Stimulated activated CD4-positive, alpha-beta T cell treated with anti-CD3 and anti-CD28 coated beads, Interleukin-12 subunit alpha, Interleukin-12 subunit beta, amount 100 ng/mL, for 4 hours (primary cell): ENCODE data around the gene PTK7.
"Not testable (repeated sequence)": the region's sequence is repeated elsewhere in the genome, so short reads cannot be mapped to it uniquely, and the experiment has no call there.

Experiments
- DNase-seq: peaks from one replicate; pipeline ENCODE4 v3.0.0-alpha.2; 2020

PTK7 gene

DNA sequence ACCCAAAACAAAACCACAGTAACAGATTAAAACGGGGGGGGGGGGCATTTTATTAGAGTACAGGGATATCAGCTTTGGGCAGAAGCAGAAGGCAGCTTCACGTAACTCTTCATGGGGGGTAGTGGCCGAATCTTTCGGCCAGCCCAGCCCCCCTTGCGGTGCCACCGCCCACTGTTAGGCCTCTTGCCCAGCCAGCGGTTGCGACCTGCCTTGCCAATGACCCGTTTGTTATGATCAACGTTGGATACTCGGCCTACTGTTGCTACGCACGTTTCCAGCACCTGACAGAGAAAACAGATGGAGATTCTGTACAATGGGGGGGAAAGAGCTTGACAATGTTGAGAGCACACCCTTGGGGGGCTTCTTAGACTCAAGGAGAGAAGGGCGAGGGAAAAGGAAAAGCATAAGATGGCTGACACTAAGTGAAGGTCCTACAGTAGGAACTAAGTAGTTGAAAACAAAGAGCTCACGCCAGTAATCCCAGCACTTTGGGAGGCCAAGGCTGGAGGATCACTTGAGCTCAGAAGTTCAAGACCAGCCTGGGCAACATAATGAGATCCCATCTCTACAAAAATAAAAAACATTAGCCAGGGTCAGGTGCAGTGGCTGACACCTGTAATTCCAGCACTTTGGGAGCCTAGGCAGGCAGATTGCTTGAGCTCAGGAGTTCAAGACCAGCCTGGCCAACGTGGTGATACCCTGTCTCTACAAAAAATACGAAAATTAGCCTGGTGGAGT, 21.7 kb upstream of the PTK7 start:
- no peak for DNase-seq

DNA sequence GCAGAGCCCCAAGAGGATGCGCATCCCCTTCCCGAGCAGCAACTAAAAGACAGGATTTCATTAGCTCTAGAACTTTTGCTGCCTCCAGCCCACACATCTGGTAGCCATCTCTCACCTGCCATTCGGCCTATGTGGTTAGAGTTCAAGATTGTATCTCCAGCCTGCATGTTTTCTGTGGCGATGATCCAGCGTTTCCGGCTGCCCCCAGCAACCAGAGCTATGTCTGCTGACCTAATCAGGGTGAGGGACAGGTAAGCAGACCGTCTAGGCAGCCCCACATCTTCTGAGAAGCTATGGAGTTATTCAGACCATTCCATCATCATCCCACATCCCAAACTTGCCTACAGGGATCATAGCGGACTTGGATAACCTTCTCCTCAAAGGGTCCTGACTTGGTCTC, 20.1 kb upstream of the PTK7 start:
- DNase-seq: no peak

DNA sequence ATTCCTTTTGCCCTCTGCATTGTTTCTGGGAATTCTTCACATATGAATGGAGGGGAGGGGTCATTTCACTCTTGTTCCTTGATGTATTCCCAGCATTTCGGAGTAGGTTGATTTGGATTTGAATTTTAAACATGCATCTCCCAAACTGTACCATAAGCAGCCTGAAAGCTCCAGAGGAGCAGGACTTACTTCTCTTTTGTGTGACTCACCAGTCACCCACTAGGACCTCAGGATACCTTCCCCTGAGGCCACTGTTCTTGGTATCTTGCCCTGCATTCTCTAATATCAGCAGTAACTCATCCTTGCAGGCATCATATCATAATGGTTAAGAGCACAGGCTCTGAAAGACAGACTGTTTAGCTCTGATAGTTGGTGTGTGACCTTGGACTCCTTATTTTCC, 17.6 kb upstream of the PTK7 start:
- no peak for DNase-seq

DNA sequence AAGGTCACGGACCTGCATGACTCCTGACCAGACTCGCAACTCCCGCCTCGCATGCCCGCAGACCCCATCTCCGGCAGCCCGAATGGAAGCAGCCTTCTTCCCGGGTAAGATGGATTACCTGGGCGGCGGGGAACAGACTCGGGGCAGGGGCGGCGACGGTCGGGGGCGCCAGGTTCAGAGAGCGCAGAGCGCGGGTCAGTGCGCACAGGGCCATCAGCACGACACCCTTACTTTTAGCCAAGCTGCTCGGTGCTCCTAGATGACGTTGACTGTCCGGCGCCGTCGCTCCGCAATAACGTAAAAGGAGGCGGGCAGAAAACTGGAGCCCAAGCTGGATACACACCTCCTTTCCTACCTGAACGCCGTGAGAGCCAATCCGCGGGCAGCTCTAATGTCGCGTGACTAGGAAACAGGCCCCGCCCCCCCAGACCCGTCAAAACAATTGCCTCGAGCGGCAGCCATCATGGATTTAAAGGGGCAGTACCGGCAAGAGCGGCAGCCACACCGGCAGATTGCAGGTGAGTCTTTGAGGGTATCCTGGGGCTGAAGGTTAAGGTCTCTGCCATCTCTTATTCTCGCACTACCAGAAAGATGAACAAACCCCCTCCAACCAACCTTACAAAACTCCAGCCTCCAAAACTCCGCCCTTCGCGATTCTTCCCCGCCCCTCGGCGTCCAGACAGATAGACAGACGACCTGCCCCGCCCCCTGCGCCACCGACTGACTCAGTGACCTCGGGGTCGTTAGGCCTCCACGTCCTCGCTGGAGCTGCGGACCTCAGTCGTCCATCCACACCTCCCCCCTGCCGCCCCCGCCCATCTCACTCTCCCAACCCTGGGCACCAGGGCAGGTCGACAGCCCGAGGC, 16.7 kb upstream of the PTK7 start, which contains the start of the genes KLC4 and MRPL2:
Gene KLC4, plus strand, starts transcription at position 464 of the 866 bp plus-strand sequence. CDS start 1,705 bp downstream, outside the sequence.
Gene MRPL2, minus strand, starts transcription at position 267 of the 866 bp plus-strand sequence. Its CDS starts 53 bp downstream, at position 214.
- DNase-seq: peak; percentile 96

DNA sequence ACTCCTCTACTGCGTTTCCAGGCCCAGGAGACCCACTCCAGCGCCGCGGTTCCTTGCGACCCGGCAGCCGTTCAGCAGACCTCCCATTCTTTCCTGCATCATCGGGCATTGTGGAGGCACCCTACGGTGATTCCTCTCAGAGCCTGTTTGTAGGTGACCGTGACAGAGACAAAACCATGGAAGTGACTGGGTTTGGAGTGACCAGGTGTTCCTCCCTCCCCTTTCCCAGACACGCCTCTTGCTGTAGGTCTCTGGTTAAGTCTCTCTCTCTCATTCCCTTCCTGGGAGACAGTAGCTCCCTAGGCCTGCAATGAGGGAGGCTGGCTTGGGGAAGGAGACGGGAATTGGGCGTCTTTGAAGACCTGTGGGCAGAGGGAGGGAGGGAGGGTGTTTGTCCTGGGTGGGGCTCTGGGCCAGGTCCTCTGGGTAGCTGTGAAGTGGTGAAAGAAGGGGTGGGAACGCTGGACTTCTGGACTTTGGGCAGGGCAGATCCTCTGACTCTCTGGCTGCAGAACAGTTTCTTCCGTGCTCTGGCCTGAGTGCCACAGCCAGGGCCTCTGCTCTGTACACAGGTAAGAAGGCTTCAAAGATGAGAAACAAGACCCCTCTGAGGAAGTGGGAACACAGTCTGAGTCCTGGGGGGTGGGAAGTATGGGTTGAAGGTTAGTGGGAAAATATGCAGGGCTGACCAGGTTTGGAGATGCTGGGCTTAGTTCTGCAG, 15.9 kb upstream of the PTK7 start:
- DNase-seq: no peak

DNA sequence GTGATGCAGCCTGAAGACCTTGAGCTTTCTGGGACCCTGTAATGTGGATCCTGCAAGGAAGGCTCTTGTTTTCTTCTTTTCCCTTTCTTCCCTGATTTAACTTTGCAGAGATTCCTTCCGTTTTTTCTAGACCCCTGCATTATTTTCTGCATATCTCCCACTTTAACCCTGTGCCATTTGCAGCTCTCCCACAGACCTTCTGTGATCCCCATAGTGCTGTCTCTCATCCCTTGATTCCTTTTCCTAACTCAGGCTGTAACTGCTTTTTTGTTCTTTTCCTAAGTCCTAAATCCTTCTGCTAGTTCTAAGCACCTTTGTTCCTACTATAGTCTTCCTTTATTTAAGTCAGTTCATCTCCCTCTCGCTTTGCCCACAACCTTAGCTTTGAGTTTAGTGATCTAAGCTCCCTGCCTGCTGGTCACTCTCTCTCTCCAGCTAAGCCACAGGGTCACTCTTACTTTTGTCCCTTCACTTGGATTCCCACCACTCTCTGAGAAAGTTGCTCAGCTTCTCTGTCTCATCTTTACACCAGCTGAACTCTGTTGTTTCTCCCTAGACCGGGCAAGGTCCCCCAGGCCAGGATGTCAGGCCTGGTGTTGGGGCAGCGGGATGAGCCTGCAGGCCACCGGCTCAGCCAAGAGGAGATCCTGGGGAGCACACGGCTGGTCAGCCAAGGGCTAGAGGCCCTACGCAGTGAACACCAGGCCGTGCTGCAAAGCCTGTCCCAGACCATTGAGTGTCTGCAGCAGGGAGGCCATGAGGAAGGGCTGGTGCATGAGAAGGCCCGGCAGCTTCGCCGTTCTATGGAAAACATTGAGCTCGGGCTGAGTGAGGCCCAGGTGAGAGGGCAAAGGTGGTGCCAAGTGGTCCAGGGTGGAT, 15.1 kb upstream of the PTK7 start:
- DNase-seq: no peak

DNA sequence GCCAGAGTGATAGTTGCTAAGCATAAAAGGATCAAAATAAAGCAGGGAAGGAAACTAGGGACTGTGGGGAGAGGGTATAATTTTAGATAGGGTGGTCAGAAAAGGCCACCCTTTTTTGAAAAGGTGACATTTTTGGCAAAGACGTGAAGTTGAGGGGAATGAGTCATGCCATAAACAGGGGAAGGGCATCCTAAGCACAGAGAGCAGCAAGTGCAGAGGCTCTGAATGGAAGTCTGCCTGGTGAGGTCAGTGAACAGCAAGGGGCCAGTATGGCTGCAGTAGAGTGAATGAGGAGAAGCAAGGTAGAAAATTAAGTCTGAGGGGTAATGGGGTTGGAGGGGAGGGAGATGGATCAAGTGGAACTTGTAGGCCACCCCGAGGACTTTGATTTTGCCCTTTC, 14.3 kb upstream of the PTK7 start:
- no peak for DNase-seq

DNA sequence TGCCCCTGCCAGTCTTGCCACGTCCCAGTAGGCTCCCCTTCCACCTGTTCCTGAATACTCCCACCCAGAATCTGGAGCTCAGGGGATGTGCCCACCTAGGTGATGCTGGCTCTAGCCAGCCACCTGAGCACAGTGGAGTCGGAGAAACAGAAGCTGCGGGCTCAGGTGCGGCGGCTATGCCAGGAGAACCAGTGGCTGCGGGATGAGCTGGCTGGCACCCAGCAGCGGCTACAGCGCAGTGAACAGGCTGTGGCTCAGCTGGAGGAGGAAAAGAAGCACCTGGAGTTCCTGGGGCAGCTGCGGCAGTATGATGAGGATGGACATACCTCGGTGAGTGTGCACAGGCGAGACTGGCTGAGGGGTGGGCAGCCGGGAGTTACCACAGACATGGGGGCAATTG, 13.3 kb upstream of the PTK7 start:
- no peak for DNase-seq

DNA sequence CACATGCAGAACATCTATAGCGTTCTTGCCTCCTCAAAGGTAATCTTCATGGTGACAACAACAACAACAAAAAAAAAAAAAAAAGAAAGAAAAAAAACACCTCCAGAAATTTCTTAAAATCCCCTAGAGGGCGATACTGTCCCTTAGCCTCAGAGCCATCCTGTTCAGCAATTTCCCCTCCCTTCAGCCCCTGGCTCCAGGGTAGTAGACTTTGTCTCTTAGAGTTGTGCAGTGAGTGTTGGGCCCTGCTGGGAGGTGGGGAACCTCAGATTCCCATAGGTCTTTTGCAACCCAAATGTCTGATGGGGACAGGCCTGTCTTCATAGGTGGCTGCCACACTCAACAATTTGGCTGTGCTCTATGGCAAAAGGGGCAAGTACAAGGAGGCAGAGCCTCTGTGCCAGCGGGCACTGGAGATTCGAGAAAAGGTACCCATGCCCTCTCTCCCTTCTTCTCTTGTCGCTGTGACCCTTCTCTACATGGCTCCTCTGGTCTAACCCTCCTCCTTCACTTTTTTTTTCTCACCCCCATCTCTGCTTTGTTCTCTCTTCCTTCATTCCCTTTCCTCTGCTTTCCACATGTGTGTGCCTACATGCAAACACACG, 6.0 kb upstream of the PTK7 start:
- DNase-seq: no peak

DNA sequence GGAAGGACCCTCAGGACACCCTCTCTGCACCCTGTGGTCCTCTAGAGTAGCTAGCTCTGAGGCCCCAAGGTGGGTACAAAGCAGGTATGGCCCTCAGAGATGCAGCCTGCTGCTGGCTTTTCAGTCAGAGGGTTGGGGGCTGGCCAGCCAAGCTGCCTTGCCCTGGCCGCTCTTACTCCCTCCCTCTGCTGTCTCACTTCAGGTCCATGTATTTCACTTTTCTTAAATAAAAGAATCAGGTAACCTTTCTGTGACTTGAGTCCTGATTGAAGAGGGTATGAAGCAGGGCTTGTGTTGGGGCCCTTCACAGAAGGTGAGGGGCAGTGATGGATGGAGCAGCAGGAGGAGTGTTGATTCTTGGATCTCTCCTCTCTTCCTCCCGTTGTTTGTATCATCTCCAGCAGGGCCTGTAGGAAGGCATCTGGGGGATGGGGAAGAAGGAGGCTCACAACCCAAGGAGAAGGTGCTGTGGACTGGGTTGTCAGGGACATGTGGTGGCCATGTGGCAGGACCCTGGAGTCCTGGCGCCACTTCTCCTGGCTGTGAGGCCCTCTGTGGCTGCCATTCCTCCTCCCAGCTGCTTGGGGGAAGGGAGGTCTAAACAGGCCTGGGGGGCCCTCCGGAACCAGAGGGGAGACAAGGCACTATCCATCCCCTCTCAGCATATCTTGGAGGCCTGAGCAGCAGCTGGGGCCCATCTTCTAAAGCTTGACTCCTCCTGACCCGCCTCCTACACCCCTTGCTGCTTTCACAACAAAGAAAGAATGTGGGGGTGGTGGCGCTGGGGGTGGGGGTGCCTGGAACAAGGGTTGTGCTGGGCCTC, 1.1 kb upstream of the PTK7 start:
- no peak for DNase-seq

DNA sequence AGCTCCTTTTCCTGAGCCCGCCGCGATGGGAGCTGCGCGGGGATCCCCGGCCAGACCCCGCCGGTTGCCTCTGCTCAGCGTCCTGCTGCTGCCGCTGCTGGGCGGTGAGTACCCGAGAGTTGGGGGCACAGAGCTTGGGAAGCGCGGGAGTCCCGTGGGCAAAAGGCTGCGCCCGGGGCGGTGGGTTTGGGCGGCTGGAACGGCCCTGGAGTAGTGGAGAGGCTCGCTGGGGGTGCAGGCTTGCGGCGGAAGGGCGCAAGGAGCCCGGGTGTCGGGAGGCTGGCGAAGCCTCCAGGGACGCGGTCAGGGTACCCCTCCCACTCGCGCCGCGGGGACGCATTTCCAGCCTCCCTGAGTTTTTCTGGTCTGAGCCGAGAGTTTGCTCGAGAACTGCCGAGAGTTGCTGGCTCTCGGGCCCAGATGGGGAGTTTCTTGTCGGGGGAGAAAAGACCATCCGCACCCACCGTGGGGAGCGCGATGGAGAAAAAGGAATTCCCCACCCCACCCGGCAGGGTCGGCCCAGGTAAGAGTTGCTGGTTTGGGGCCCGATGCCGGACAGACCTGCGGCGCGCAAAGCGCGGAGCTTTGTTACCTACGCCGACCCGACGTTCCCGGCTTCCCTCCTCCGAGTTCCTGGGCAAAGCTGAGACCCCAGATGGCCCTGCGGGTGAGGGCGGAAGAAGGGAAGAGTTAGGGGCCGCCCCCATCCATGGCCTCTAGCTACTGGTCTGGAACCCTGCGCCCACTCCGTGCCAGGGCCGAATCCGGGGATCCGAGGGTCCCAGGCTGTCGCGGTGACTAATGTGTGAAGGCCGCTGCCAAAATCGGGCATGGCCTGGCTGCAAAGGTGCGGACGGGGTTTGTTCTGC, 584 bp downstream of the PTK7 start:
- DNase-seq: no peak

DNA sequence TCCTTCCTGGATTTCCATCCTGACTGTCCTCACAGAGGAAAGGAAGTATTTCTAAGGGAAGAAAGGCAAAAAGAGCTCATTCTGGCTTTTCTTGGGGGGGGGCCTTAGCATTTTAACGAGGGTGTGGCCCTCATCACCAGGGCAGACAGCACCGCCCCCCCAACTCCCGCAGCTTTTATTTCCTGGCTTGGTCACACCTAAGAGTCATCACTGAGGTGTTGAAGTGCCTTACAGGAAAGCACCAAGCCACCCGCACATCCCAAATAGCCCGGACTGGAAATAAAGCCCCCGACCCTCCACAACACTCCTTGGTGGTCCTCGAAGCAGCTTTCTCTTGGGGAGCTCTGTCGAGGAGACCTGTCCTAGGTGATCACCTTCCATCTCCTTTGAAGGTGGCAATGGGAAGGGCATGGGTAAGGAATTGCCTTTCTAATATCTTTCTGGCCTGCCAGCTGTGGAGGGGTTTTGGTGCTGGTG, 1.3 kb downstream of the PTK7 start:
- no peak for DNase-seq

DNA sequence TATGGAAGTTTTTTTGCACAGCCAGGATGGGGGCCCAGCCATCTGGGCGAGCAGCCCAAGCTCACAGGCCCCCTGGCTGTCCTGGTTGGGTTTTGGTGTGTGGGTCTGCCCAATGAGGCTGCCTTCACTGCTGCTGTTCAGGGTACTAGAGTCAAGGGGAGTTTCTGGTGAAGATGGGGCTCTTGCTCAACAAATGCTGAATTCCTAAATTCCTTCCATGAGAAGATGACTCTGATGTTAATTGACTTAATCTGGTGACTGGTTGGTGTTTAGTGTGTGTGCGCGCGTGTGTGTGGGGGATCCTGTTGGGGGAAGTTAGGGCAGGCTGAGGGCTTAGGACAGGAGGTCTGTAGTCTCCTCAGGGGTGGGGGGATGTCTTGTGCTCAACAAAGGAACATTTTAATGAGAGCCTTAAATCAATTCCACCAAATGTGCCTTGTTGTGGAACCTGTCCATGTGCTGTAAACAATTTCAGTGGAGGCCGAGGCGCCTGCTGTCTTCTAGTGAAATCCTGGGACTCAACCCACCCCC, 1.9 kb downstream of the PTK7 start:
- no peak for DNase-seq

DNA sequence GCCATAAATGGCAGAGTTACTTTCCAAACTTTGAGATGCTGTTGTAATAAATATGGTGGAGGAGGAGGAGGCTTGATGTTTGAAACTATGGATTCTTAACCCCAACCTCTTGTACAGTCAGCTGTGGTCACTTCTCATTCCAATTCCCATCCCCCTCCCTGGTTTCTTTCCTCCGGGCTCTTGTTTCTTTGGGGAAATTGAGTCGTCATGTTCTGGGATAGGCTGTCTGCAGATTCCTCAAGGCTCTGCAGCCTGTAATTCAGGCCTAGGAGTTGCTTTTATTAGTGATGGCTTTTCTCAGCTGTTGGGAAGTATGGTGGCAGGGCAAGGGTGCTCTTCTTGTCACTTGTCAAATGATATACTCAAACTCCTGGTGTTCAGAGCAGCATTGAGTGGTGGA, 2.6 kb downstream of the PTK7 start:
- no peak for DNase-seq

DNA sequence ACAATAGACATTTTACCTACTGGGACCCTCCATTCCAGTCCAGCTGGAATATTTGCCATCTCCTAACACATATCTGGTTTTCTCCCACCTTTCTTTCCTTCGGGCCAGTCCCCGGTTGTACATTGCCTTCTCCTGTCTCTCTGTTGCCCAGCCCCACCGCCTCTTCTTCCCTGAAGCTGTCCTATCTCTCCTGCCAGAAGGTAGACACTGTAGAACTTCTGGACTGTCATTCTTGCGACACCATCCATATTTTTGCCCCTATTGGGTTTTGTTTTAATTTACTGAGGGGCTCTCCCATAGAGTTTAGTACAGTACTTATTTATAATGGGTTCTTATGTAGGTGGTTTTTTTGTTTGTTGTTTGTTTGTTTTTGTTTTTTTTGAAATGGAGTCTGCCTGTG, 4.9 kb downstream of the PTK7 start:
- no peak for DNase-seq

DNA sequence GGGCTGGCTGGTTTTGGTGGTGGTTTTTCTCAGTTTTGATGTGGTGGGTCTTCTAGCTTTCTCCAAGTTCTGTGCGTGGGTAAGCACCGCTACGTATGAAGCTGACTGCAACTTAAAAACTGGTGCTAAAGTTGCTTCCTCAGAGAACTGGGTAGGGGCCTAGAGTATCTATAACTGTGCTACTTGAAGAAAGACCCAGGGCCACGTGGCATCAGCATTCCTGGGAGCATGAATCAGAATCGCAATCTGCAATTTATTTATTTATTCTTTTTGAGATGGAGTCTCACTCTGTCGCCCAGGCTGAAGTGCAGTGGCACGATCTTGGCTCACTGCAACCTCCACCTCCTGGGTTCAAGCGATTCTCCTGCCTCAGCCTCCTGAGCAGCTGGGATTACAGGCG, 5.8 kb downstream of the PTK7 start:
- DNase-seq: not testable (repeated sequence)

DNA sequence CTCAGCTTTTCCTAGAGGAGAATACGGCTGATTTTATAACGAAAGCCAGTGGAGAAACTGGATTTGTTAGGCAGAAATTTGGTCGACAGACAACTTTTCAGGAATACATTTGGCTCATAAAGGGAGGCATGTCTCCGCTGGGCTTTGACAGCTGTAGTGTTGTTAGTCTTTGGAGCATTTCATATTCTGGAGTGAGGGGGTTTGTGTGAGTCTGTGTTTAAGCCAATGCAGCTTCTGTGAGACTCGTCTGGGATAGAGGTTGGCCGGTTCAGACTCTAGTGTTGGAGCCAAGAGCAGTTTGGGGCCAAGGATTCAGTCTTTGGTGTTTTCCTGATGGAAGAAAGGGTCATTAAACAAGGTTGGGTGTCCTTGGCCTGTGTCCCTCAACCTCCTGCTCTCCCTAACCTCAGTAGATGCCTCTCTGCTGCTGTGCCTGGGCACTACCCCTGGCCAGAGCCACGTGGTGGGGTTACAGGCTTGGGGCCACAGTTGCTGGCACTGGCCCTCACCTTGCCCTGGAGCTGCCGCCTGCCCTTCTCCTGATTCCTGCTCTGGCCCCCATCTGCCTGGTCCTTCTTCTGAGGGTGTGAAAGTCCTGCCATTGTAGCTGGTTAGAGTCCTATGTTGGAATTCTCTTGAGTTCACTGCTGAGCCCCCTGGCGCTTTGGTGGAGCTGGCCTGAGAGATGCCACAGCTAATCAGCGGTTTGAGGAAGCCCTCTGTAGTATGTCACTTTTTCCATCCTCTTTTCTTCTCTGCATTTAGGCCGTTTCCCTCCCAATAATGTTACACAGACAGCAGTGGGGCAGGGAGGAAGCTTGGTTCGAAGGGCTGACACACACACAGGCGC, 6.9 kb downstream of the PTK7 start:
- no peak for DNase-seq

DNA sequence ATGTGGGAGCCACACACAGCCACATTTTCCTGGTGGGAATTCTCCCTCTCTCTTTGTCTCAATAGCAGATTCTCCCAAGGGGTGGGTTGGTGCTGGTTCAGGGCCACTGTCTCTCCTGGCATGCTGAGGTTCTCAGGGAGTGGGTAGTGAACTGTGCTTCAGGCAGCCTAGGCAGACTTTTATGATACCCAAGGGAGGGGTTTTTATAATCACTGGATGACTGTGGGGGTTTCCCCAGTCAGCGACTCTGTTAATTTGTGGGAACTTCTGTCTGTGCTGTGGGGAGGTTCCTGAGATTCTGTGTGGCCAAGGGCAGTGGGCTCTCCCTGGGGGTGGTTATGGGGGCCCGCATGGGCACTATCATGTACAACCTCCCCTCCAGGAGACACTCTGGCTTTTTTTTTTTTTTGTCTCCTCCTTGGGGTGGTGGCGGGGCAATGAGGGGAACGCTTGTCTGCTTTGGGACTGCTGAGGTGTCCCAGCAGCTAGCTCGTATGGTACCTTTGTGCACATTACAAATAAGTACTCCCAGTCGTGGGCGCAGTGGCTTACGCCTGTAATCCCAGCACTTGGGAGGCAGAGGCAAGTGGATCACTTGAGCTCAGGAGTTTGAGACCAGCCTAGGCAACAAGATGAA, 10.0 kb downstream of the PTK7 start:
- DNase-seq: no peak
